Nephron progenitor cell (in vitro differentiated cells): ENCODE measurements around the gene SMARCC2.
"Not testable (repeated sequence)": the region's sequence is repeated elsewhere in the genome, so short reads cannot be mapped to it uniquely, and the experiment has no call there.

ENCODE experiments used
- DNase-seq: peaks from one replicate; pipeline ENCODE4 v3.0.0; 2021
- H3K27ac Mint-ChIP-seq: 2 replicates; pipeline ENCODE4 v1.8.0; 2021; ENCODE audit warnings: mild to moderate bottlenecking, moderate library complexity, mixed read lengths
- H3K27me3 Mint-ChIP-seq: 2 replicates; pipeline ENCODE4 v1.8.0; 2021; ENCODE audit warnings: mild to moderate bottlenecking, low read depth, mixed read lengths; ENCODE audit not compliant: poor library complexity
- H3K36me3 Mint-ChIP-seq: 2 replicates; pipeline ENCODE4 v1.8.0; 2021; ENCODE audit warnings: low read depth, mixed read lengths
- H3K4me1 Mint-ChIP-seq: 2 replicates; pipeline ENCODE4 v1.8.0; 2021; ENCODE audit warnings: mixed read lengths
- H3K4me3 Mint-ChIP-seq: 2 replicates; pipeline ENCODE4 v1.8.0; 2021; ENCODE audit warnings: mild to moderate bottlenecking, moderate library complexity, mixed read lengths
- H3K9me3 Mint-ChIP-seq: 2 replicates; pipeline ENCODE4 v1.8.0; 2021; ENCODE audit warnings: mild to moderate bottlenecking, moderate library complexity, mixed read lengths
- TF ChIP-seq, protein P1 (sequence below): fragments of 200-600 bp; sonication (generic); IDR thresholded peaks from 2 replicates; pipeline ENCODE4 v1.5.0; 2021; ENCODE audit warnings: antibody characterized with exemption

The SMARCC2 gene

DNA sequence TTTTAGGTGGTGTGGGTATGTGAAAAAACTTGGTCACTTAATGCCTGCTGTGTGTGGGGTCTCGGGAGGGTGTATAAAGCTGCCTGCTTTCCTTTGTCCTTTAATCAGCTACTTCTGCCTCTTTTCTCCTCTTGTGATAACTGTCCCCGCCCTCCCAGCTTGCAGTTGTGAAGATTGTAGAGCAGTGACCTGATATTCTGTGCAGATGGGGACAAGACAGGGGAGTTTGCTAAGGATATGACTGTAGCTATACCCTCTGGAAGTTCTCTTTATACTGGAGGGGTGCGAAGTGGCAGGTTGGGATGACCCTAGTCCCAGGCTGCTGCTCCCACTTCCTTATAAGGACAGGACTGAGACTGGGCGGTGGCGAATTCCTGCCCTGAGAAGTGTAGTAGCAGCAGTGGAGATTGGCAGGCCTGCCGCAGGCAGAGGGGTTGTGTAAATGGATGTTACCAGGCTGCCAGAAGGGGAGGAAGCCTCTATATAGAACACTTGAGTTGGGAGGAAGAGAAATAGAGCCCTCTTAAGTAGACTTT, 30.3 kb downstream of the SMARCC2 start:
- peaks cover 3% of the 10 kb centered on the region for H3K27me3 Mint-ChIP-seq
- H3K9me3 Mint-ChIP-seq, result no peaks in the 10 kb centered on the region
- H3K4me3 Mint-ChIP-seq, result peak overlapping the region; percentile 92
- peak; percentile 50 for DNase-seq
- H3K4me1 Mint-ChIP-seq, result peaks cover 72% of the 10 kb centered on the region
- H3K36me3 Mint-ChIP-seq, result peaks cover 58% of the 10 kb centered on the region
- TF ChIP-seq, protein P1, sequence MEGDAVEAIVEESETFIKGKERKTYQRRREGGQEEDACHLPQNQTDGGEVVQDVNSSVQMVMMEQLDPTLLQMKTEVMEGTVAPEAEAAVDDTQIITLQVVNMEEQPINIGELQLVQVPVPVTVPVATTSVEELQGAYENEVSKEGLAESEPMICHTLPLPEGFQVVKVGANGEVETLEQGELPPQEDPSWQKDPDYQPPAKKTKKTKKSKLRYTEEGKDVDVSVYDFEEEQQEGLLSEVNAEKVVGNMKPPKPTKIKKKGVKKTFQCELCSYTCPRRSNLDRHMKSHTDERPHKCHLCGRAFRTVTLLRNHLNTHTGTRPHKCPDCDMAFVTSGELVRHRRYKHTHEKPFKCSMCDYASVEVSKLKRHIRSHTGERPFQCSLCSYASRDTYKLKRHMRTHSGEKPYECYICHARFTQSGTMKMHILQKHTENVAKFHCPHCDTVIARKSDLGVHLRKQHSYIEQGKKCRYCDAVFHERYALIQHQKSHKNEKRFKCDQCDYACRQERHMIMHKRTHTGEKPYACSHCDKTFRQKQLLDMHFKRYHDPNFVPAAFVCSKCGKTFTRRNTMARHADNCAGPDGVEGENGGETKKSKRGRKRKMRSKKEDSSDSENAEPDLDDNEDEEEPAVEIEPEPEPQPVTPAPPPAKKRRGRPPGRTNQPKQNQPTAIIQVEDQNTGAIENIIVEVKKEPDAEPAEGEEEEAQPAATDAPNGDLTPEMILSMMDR, result no peak
- peak overlapping the region; percentile 98 for H3K27ac Mint-ChIP-seq

DNA sequence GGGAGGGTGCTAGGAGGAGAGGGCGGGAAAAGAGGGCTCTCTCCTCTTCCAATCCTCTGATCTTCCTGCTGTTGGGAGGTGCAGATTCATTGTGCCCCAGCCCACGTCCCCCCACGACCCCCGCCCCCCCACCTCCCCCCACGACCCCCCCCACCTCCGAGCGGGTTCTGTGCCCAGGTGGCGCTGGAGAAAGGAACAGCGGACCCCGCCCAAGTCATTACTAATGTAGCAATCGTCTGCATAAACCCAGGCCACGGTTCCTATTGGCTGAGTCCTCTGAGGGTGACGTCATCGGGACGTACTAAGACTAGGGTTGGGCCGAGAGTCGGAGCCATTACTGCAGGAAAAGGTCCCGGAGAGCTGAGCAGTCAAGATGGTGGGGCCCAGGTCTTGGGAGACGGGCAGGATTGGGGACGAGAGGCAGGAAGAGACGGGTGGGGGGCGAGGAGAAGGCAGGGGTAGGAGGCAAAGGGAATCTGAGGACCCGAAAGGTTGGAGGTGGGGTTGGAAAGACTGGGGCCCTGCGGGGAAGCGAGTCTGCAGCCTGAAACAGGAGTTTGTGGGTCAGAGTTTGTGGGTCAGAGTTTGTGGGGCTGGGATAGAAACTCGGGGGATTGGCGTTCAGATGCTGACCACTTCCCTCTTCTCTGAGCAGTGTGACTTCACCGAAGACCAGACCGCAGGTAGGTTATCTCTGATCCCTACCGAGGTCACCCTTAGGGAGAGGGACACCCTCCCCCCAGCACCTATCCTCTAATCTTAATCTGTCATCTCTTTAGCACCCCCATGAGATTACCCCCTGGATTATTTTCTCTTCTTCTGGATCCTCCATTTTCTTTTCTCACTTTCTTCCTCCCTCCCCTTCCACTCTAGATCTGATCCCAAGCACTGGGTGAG, 31.0 kb downstream of the SMARCC2 start, which contains the start of gene MYL6:
Gene MYL6 (plus strand): TSS at position 331 of the 897 bp plus-strand sequence. CDS start 43 bp downstream, at position 374.
- no peaks in the 10 kb centered on the region for H3K9me3 Mint-ChIP-seq
- peaks cover 75% of the 10 kb centered on the region for H3K4me1 Mint-ChIP-seq
- peaks cover 3% of the 10 kb centered on the region for H3K27me3 Mint-ChIP-seq
- peak within 1 kb of the TSS; percentile 98 for H3K27ac Mint-ChIP-seq
- peak within 1 kb of the TSS; percentile 92 for H3K4me3 Mint-ChIP-seq
- TF ChIP-seq, protein P1, result no peak
- peak; percentile 87 for DNase-seq
- peaks cover 51% of the 10 kb centered on the region for H3K36me3 Mint-ChIP-seq

DNA sequence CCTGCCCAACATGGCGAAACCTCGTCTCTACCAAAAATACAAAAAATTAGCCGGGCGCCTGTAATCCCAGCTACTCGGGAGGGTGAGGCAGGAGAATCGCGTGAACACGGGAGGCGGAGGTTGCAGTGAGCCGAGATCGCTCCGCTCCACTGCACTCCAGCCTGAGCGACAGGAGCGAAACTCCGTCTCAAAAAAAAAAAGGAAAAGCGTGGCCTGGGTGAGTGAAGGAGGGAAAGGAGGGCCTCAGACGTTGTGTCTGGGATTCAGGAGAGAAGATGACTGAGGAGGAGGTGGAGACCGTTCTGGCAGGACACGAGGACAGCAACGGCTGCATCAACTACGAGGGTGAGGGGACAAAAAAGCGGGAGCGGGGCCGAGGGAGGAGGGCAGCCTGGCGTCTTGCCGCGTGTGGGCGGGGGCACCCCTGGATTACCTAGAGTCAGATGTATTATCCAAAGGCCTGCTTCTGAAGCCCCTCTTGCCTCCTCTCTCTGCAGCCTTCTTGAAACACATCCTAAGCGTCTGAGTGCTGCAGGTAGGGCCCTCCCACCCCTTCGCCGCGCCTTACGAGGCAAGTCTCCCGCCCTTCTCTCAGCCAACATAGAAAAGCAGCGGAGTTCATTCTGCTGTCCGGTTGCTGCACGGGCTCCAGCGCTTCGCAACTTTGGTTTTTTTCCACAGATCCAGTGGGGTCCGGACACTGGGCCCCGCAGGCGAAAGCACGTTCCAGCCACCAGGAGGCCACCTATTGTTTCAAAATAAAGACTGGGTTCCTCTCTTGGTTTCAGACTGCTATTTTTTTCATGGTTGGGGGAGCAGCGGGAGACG, 31.9 kb downstream of the SMARCC2 start:
- DNase-seq, result peak; percentile 73
- peaks cover 75% of the 10 kb centered on the region for H3K4me1 Mint-ChIP-seq
- TF ChIP-seq, protein P1, result peak; percentile 54

DNA sequence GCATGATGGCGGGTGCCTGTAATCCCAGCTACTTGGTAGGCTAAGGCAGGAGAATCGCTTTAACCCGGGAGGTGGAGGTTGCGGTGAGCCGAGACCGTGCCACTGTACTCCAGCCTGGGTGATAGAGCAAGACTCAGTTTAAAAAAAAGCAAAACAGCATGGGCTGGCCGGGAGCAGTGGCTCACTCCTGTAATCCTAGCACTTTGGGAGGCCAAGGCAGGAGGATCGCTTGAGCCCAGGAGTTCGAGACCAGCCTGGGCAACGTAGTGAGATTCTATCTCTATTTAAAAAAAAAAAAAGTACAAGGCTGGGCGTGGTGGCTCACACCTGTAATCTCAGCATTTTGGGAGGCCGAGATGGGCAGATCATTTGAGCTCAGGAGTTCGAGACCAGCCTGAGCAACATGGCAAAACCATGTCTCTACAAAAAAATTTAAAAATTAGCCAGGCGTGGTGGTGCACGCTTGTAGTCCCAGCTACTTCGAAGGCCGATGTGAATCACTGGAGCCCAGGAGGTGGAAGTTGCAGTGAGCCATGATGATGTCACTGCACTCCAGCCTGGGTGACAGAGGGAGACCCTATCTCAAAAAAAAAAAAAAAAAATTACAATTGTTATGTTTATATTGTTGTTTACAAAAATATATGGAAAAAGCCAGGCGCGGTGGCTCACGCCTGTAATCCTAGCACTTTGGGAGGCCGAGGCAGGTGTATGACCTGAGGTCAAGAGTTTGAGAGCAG, 32.7 kb downstream of the SMARCC2 start:
- Mint-ChIP-seq H3K27ac (peak overlapping the region; percentile 98), H3K4me3 (peak overlapping the region; percentile 92), H3K36me3 (peaks cover 37% of the 10 kb centered on the region), H3K4me1 (peaks cover 72% of the 10 kb centered on the region)
- H3K27me3 Mint-ChIP-seq, H3K9me3 Mint-ChIP-seq, DNase-seq: not testable (repeated sequence)

More for the DNA sequence above, 31.9 kb downstream of the SMARCC2 start:
- peak overlapping the region; percentile 92 for H3K4me3 Mint-ChIP-seq
- H3K27ac Mint-ChIP-seq, result peak overlapping the region; percentile 98
- peaks cover 44% of the 10 kb centered on the region for H3K36me3 Mint-ChIP-seq
- no peaks in the 10 kb centered on the region for H3K9me3 Mint-ChIP-seq
- H3K27me3 Mint-ChIP-seq, result peaks cover 3% of the 10 kb centered on the region

DNA sequence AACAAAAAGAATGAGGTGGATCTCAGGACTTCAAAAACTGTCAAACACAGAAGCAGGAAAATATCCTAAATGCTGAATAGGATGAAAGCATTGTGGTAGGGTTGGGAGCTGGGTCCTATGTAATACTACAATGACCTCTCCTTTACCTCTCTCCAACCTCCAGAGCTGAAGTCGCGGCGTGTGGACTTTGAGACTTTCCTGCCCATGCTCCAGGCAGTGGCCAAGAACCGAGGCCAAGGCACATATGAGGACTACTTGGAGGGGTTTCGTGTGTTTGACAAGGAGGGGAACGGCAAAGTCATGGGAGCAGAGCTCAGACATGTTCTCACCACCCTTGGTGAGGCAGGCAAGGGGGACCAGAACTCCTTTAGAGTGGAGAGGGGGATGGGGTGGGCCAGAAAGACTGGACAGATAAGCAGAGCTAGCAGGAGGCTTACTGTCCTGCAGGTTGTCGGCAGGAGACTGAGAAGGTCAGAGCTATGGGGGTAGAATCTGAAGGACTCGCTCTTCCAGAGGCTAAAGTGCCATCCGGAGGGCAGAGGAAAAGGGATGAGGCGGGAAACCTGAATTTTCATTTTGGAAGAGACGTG, 33.9 kb downstream of the SMARCC2 start:
- Mint-ChIP-seq H3K4me1 (peaks cover 64% of the 10 kb centered on the region), H3K27me3 (peaks cover 3% of the 10 kb centered on the region), H3K36me3 (peaks cover 26% of the 10 kb centered on the region), H3K9me3 (no peaks in the 10 kb centered on the region), H3K4me3 (peak overlapping the region; percentile 58), H3K27ac (peak overlapping the region; percentile 74)
- TF ChIP-seq, protein P1, result no peak
- DNase-seq, result no peak
